ENCODE results near the gene EVX2. TPM values are rescaled to one million over a fixed set of nuclear protein-coding genes. Genes with fewer than 3 reads are reported as not detected.

Gene EVX2
- total and polyA plus RNA-seq, 2 of the 13 experiments (the other 11 are each of a cell fraction or from before 2014, with no cell fraction given) = not detected

DNA sequence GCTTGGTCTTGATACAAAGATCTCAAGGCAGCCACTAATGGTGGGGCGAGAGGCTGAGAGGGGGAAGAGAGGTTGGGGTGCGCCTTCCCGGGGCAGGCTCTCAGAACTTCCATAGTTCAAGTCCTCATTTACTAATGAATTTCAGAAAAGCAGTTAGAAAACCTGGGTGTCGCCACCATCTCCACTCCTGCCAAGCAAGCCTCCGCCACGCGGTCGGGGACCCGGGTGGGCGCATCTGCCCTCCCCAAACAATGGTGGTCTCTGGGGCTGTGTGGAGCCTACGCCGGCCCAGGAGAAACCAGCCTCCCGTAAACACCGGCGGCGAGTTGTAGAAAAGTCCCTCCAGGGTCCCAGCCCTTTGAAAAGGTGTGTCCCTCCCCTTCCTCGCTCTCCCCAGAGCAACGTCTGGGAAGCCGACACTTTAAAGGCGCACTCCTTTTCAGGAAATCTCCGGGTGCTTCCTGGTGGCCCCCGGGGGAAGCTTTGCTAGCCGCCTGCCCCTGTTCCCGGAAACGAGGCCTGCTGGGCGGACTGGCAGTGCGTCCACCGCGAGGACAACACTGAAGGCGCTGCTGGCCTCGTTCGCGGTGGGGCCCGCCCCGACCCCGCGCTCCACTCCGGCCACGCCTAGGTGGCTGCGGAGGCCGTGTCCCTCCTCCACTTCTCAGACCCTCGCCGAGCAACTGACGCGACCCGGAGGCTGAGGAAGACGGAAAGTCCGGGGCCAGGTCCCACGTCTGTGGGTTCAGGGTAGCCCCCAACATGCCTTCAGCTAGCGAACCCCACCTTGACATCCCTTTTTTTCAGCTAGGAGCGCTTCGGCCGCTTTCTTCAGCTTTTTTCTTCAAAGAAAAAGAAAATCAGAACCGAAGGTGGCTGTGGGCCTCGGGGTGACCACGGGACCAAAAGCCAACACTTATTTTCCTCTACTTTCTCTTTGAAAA lies 16.8 kb downstream of the EVX2 start (continued):
- TF ChIP-seq, protein P1, sequence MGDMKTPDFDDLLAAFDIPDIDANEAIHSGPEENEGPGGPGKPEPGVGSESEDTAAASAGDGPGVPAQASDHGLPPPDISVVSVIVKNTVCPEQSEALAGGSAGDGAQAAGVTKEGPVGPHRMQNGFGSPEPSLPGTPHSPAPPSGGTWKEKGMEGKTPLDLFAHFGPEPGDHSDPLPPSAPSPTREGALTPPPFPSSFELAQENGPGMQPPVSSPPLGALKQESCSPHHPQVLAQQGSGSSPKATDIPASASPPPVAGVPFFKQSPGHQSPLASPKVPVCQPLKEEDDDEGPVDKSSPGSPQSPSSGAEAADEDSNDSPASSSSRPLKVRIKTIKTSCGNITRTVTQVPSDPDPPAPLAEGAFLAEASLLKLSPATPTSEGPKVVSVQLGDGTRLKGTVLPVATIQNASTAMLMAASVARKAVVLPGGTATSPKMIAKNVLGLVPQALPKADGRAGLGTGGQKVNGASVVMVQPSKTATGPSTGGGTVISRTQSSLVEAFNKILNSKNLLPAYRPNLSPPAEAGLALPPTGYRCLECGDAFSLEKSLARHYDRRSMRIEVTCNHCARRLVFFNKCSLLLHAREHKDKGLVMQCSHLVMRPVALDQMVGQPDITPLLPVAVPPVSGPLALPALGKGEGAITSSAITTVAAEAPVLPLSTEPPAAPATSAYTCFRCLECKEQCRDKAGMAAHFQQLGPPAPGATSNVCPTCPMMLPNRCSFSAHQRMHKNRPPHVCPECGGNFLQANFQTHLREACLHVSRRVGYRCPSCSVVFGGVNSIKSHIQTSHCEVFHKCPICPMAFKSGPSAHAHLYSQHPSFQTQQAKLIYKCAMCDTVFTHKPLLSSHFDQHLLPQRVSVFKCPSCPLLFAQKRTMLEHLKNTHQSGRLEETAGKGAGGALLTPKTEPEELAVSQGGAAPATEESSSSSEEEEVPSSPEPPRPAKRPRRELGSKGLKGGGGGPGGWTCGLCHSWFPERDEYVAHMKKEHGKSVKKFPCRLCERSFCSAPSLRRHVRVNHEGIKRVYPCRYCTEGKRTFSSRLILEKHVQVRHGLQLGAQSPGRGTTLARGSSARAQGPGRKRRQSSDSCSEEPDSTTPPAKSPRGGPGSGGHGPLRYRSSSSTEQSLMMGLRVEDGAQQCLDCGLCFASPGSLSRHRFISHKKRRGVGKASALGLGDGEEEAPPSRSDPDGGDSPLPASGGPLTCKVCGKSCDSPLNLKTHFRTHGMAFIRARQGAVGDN (CRISPR knock-in tag; IDR thresholded peaks at IDR 0.05) = peak; percentile 32; the same call in 1 of the 2 replicates
- TF ChIP-seq HOXA5 (CRISPR knock-in tag; IDR thresholded peaks at IDR 0.05) (no peak), PTBP1 (IDR thresholded peaks at IDR 0.05; ENCODE audit: low read depth, low read length, poor library complexity, severe bottlenecking) (no peak), ZNF501 (CRISPR knock-in tag; IDR thresholded peaks at IDR 0.05) (no peak), TBL1XR1 (IDR thresholded peaks at IDR 0.05; ENCODE audit: borderline replicate concordance, low read length, partially characterized antibody) (no peak), ZNF30 (CRISPR knock-in tag; IDR thresholded peaks at IDR 0.05) (no peak), RBFOX2 (IDR thresholded peaks at IDR 0.05; ENCODE audit: low read depth, low read length) (no peak), RAD51 (IDR thresholded peaks at IDR 0.05; ENCODE audit: borderline replicate concordance) (no peak), YEATS2 (CRISPR knock-in tag; IDR thresholded peaks at IDR 0.05; ENCODE audit: borderline replicate concordance) (no peak), NCOR1 (IDR thresholded peaks at IDR 0.05; ENCODE audit: borderline replicate concordance, low read length) (no peak), ZNF878 (CRISPR knock-in tag; IDR thresholded peaks at IDR 0.05) (no peak), ZFX (CRISPR knock-in tag; IDR thresholded peaks at IDR 0.05; ENCODE audit: low read depth) (peak; percentile 30; the same call in 1 of the 2 replicates), HOXA9 (CRISPR knock-in tag; IDR thresholded peaks at IDR 0.05; ENCODE audit: borderline replicate concordance) (no peak), ZNF720 (CRISPR knock-in tag; IDR thresholded peaks at IDR 0.05) (no peak), HDAC6 (IDR thresholded peaks at IDR 0.05; ENCODE audit: low read depth, low read length) (no peak), ATM (IDR thresholded peaks at IDR 0.05; ENCODE audit: borderline replicate concordance) (no peak), HNRNPLL (IDR thresholded peaks at IDR 0.05; ENCODE audit: low read depth, low read length, poor library complexity, severe bottlenecking) (peak; percentile 3), SALL1 (CRISPR knock-in tag; IDR thresholded peaks at IDR 0.05) (0 out of 2 replicates have a peak, but pooled peaks have one; percentile 13), HIVEP1 (CRISPR knock-in tag; IDR thresholded peaks at IDR 0.05) (no peak), ZMYM3 (CRISPR knock-in tag; IDR thresholded peaks at IDR 0.05) (no peak), CCAR2 (optimal IDR thresholded peaks at IDR 0.05; ENCODE audit: low read depth, low read length) (no peak)
- TF ChIP-seq, protein P2, sequence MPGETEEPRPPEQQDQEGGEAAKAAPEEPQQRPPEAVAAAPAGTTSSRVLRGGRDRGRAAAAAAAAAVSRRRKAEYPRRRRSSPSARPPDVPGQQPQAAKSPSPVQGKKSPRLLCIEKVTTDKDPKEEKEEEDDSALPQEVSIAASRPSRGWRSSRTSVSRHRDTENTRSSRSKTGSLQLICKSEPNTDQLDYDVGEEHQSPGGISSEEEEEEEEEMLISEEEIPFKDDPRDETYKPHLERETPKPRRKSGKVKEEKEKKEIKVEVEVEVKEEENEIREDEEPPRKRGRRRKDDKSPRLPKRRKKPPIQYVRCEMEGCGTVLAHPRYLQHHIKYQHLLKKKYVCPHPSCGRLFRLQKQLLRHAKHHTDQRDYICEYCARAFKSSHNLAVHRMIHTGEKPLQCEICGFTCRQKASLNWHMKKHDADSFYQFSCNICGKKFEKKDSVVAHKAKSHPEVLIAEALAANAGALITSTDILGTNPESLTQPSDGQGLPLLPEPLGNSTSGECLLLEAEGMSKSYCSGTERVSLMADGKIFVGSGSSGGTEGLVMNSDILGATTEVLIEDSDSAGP (CRISPR knock-in tag; IDR thresholded peaks at IDR 0.05; ENCODE audit: borderline replicate concordance) = 0 out of 2 replicates have a peak, but pooled peaks have one; percentile 28

All from HepG2 (cell line).